GM12878 (cell line): ENCODE data around the gene PHF20. TPM values are rescaled to one million over a fixed set of nuclear protein-coding genes. Genes with fewer than 3 reads are reported as not detected.

Experiments used
- ATAC-seq: fragments of 200-7000 bp; cut with Tn5 transposase; 3 replicates; pipeline ENCODE4 v1.9.1; 2020; ENCODE audit warnings: mild to moderate bottlenecking, moderate library complexity
- BruUV-seq: library from RNA; stranded (reverse); fragments of 400-500 nt; replicated peaks from 2 replicates; lab custom pipeline; 2021; lab: Mats Ljungman, UMichigan
- CTCF ChIA-PET: fragments of 300-600 bp; sonication (Branson Sonifier 250); formaldehyde crosslinking; extraction: SDS; loops from one replicate; lab custom pipeline; 2021; ENCODE audit warnings: inconsistent platforms; lab: Yijun Ruan, JAX
- POLR2A ChIA-PET: fragments of 350-600 bp; formaldehyde crosslinking; extraction: SDS; loops from one replicate; lab custom pipeline; 2021; ENCODE audit warnings: inconsistent platforms; lab: Charles Lee
- RAD21 ChIA-PET: fragments of 300-600 bp; sonication (Branson Sonifier 250); formaldehyde crosslinking; loops from one replicate; lab custom pipeline; 2023; ENCODE audit warnings: antibody characterized with exemption; ENCODE audit not compliant: unreplicated experiment; lab: Charles Lee
- SMC1A ChIA-PET: fragments of 300-600 bp; sonication (Branson Sonifier 250); formaldehyde crosslinking; loops from one replicate; lab custom pipeline; 2023; ENCODE audit not compliant: unreplicated experiment, uncharacterized antibody; lab: Charles Lee
- DNase-seq: peaks from one replicate; pipeline ENCODE4 v3.0.0-alpha.2; 2011; ENCODE audit warnings: low read depth, low spot score
- FAIRE-seq: peaks from 3 replicates; lab custom pipeline; 2011; peaks lifted over from hg19 to GRCh38; lab: Jason Lieb, UNC
- H2AFZ ChIP-seq: 2 replicates; pipeline ENCODE4 v1.6.0; 2011; ENCODE audit warnings: low read depth, low read length, control low read depth; ENCODE audit not compliant: control insufficient read depth
- H3K27ac ChIP-seq: 2 replicates; pipeline ENCODE4 v1.5.1; 2011; ENCODE audit warnings: control low read depth; ENCODE audit not compliant: control insufficient read depth, insufficient read depth
- H3K27me3 ChIP-seq, 2 experiments: replicated peaks in 1 of 2; 2 replicates each; pipeline versions ENCODE4 v1.6.0 to v1.6.1; 2011; ENCODE audit warnings: low read length in 1 of 2; ENCODE audit not compliant: control insufficient read depth in 2 of 2, insufficient read depth in 2 of 2
- H3K36me3 ChIP-seq, 2 experiments: 2 replicates each; pipeline ENCODE4 v1.5.1; 2011; ENCODE audit warnings: low read length in 1 of 2; ENCODE audit not compliant: control insufficient read depth in 2 of 2, insufficient read depth in 2 of 2
- H3K4me1 ChIP-seq: 2 replicates; pipeline ENCODE4 v1.6.1; 2011; ENCODE audit warnings: mild to moderate bottlenecking, low read length, moderate library complexity, mixed read lengths; ENCODE audit not compliant: control insufficient read depth, insufficient read depth
- H3K4me2 ChIP-seq: 2 replicates; pipeline ENCODE4 v1.6.0; 2011; ENCODE audit warnings: control low read depth; ENCODE audit not compliant: control insufficient read depth, insufficient read depth
- H3K4me3 ChIP-seq: fragments of 200-600 bp; sonication (generic); 2 replicates; pipeline ENCODE4 v1.5.1; 2016
- H3K79me2 ChIP-seq: 2 replicates; pipeline ENCODE4 v1.6.0; 2011; ENCODE audit warnings: low read length; ENCODE audit not compliant: control insufficient read depth, insufficient read depth
- H3K9ac ChIP-seq: 2 replicates; pipeline ENCODE4 v1.8.0; 2011; ENCODE audit warnings: low read length, control low read depth, mixed read lengths; ENCODE audit not compliant: control insufficient read depth, insufficient read depth
- H3K9me3 ChIP-seq: replicated peaks from 3 replicates; pipeline ENCODE4 v1.5.1; 2011; ENCODE audit warnings: mild to moderate bottlenecking, low read length; ENCODE audit not compliant: control insufficient read depth, insufficient read depth
- H4K20me1 ChIP-seq: 2 replicates; pipeline ENCODE4 v1.6.0; 2011; ENCODE audit not compliant: control insufficient read depth, insufficient read depth
- BACH1 ChIP-seq: fragments of 450-650 bp; IDR thresholded peaks from 2 replicates; pipeline ENCODE4 v1.6.1; 2017; ENCODE audit warnings: mild to moderate bottlenecking, borderline replicate concordance
- IKZF2 ChIP-seq, 2 experiments: fragments of 450-650 bp; IDR thresholded peaks; 2 replicates each; pipeline ENCODE4 v1.6.1; 2017; ENCODE audit warnings: mild to moderate bottlenecking in 2 of 2, moderate library complexity in 2 of 2
- IRF4 ChIP-seq: IDR thresholded peaks from 2 replicates; pipeline ENCODE4 v1.6.1; 2011; ENCODE audit warnings: low read depth, low read length
- JUNB ChIP-seq: IDR thresholded peaks from 2 replicates; pipeline ENCODE4 v1.6.1; 2016; ENCODE audit warnings: antibody characterized with exemption, mild to moderate bottlenecking
- POLR2A ChIP-seq: IDR thresholded peaks from 2 replicates; pipeline ENCODE4 v1.6.1; 2011; ENCODE audit warnings: low read depth, mild to moderate bottlenecking, low read length
- POLR2AphosphoS5 ChIP-seq: IDR thresholded peaks from 2 replicates; pipeline ENCODE4 v1.6.1; 2011; ENCODE audit warnings: mild to moderate bottlenecking, low read length, inconsistent platforms
- POU2F2 ChIP-seq: IDR thresholded peaks from 3 replicates; pipeline ENCODE4 v1.6.1; 2011; ENCODE audit warnings: low read depth, mild to moderate bottlenecking, low read length, borderline replicate concordance
- SRF ChIP-seq, 2 experiments: IDR thresholded peaks; 2 replicates each; pipeline ENCODE4 v1.6.1; 2011; ENCODE audit warnings: low read depth in 2 of 2, low read length in 2 of 2, mild to moderate bottlenecking in 1 of 2, moderate library complexity in 1 of 2
- WGBS: methylation state at CpG from one replicate; pipeline ENCODE4 v1.1.6; 2016; ENCODE audit warnings: low lambda C conversion rate; ENCODE audit not compliant: insufficient replicate concordance, insufficient coverage; ENCODE audit errors: missing lambda C conversion rate; 5-methylcytosine and 5-hydroxymethylcytosine counted together
- in situ Hi-C: fragments of 300-500 bp; cut with MboI; formaldehyde crosslinking; loops from 9 replicates; pipeline ENCODE4 v1.14.3; 2018; ENCODE audit warnings: mixed read lengths
- intact Hi-C: fragments of 100-400 bp; cut with micrococcal nuclease; formaldehyde crosslinking; loops from one replicate; pipeline ENCODE4 v1.14.2; 2022; ENCODE audit not compliant: unreplicated experiment
- polyA plus RNA-seq, 11 experiments: library from polyadenylated mRNA; depleted of rRNA in 4 of 11; unstranded in 6 of 11; stranded (reverse) in 5 of 11; fragments of >200 nt; fragmentation: Nextera tagmentation in 4 of 11; fragmentation: Illumina TruSeq in 1 of 11; extraction: Ambion mirVana in 4 of 11; extraction: Trizol in 1 of 11; gene quantifications; 1 replicate in 1 of 11; 2 replicates in 10 of 11; pipeline versions ENCODE4 v1.2.1 to v1.2.3, GENCODE V29; 2011 to 2016; ENCODE audit warnings: inconsistent platforms in 2 of 11, missing spikeins in 2 of 11, low read depth in 1 of 11
- total RNA-seq, 4 experiments: library from RNA; depleted of rRNA in 3 of 4; stranded (reverse); fragments of >200 nt in 3 of 4; fragmentation: Illumina TruSeq in 1 of 4; extraction: Trizol in 1 of 4; gene quantifications; 2 replicates each; pipeline versions ENCODE4 v1.2.1 to v1.2.3, GENCODE V29; 2013 to 2021
- TF ChIP-seq, protein P1 (sequence below): fragments of 450-650 bp; formaldehyde crosslinking; IDR thresholded peaks from 2 replicates; pipeline ENCODE4 v1.5.0; 2022; ENCODE audit warnings: mild to moderate bottlenecking, missing genetic modification characterization
- TF ChIP-seq, protein P2 (sequence below), 3 experiments: IDR thresholded peaks in 2 of 3; conservative IDR thresholded peaks in 1 of 3; 2 replicates each; pipeline ENCODE4 v1.5.1; 2011; ENCODE audit warnings: low read depth in 3 of 3, low read length in 3 of 3, mild to moderate bottlenecking in 3 of 3, control low read depth in 2 of 3, moderate library complexity in 2 of 3, inconsistent platforms in 1 of 3, mixed read lengths in 1 of 3; ENCODE audit not compliant: control insufficient read depth in 2 of 3, insufficient read depth in 1 of 3; ENCODE audit errors: extremely low read depth in 1 of 3

PHF20 gene
- total and polyA plus RNA-seq, 10 of the 15 experiments (the other 5 are each of a cell fraction or from before 2014, with no cell fraction given): 31.6 to 91.2 (median 46.8) TPM

DNA sequence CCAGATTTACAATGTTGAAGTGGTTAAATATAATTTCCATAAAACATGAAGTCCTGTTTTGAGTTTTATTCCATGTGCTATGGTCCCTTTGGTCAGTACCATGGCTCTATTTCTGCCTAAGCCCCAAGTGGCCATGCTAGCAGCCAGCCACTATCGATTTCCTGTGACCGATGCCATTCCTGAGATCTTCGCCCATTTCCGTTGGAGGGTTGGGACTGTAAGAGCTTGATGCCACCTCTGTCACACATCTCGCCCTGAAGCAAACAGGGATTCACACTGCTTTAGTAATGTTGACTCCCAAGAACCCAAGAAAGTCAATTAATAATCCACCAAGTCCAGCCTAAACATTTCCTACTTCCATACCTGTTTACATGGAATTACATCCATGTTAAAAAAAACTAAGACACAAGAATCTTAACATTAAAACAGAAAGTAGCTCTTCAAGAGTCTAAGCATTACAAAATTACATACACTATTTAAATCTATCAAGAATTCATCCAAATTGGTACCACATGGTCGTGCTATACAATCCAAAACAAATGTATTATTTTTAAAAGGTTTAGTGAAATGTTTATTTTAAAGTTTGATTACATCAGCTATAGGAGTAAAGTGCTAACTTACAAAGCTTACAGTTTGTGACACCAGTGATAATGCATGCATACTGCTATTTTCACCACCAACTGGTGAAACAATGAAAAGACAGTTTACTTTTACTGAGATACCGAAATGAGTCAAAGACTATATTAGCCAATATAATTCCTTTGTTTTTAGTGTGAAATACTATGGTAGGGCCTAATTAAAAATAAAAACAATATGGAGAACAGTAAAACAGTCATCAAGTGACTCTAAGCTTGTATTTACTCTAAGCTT, 32.3 kb upstream of the PHF20 start:
- intact Hi-C loops: loop anchor here (10.0 kb wide), 2 partner anchors 145 to 1355 kb away; partner anchors contain the start of gene RBL1
- in situ Hi-C loops: no loop called here
- peaks cover 87% of the 10 kb centered on the region for H3K79me2 ChIP-seq
- H3K4me2 ChIP-seq: peak overlapping the region; percentile 24; the same call in 1 of the 2 replicates
- ChIA-PET RAD21 (interaction anchor here (1.0 to 1.3 kb wide), 5 partner anchors 28 to 145 kb away, joined by 3 to 10 read pairs (median 4); partner anchors contain the start of genes NFS1 and ROMO1), CTCF (interaction anchor here (0.5 to 7.6 kb wide), 19 partner anchors 9 to 865 kb away, joined by 3 to 69 read pairs (median 4); partner anchors contain the start of genes PHF20 and SCAND1), POLR2A (interaction anchor here (0.6 to 6.9 kb wide), 9 partner anchors 16 to 214 kb away, joined by 3 to 214 read pairs (median 3); partner anchors contain the start of gene PHF20), SMC1A (interaction anchor here (0.6 to 1.9 kb wide), 16 partner anchors 10 to 145 kb away, joined by 3 to 7 read pairs (median 3); no protein-coding TSS in a partner anchor)
- FAIRE-seq (peak; percentile 27), DNase-seq (no peak), ATAC-seq (peak; percentile 11; the same call in 2 of the 3 replicates)
- no peaks in the 10 kb centered on the region for H3K9me3 ChIP-seq
- H3K27me3 ChIP-seq: no peaks in the 10 kb centered on the region
- H3K4me1 ChIP-seq: peaks cover 3% of the 10 kb centered on the region
- BruUV-seq: no TSS peak
- H4K20me1 ChIP-seq: peaks cover 6% of the 10 kb centered on the region
- 70% methylated on average over 7 of the region's 7 CpGs for WGBS
- peaks cover 5 to 26% of the 10 kb centered on the region in 2 experiments for H3K36me3 ChIP-seq
- no peak overlapping the region for H3K27ac ChIP-seq
- no peak overlapping the region; the same call in 1 of the 2 replicates for H3K9ac ChIP-seq
- H2AFZ ChIP-seq: no peak overlapping the region
- peak overlapping the region; percentile 96 for H3K4me3 ChIP-seq
- TF ChIP-seq, protein P1, sequence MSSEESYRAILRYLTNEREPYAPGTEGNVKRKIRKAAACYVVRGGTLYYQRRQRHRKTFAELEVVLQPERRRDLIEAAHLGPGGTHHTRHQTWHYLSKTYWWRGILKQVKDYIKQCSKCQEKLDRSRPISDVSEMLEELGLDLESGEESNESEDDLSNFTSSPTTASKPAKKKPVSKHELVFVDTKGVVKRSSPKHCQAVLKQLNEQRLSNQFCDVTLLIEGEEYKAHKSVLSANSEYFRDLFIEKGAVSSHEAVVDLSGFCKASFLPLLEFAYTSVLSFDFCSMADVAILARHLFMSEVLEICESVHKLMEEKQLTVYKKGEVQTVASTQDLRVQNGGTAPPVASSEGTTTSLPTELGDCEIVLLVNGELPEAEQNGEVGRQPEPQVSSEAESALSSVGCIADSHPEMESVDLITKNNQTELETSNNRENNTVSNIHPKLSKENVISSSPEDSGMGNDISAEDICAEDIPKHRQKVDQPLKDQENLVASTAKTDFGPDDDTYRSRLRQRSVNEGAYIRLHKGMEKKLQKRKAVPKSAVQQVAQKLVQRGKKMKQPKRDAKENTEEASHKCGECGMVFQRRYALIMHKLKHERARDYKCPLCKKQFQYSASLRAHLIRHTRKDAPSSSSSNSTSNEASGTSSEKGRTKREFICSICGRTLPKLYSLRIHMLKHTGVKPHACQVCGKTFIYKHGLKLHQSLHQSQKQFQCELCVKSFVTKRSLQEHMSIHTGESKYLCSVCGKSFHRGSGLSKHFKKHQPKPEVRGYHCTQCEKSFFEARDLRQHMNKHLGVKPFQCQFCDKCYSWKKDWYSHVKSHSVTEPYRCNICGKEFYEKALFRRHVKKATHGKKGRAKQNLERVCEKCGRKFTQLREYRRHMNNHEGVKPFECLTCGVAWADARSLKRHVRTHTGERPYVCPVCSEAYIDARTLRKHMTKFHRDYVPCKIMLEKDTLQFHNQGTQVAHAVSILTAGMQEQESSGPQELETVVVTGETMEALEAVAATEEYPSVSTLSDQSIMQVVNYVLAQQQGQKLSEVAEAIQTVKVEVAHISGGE (CRISPR knock-in tag): no peak
- TF ChIP-seq BACH1 (peak; percentile 36; the same call in 1 of the 2 replicates), IRF4 (0 out of 2 replicates have a peak, but pooled peaks have one; percentile 26), POU2F2 (peak; percentile 81; the same call in 1 of the 3 replicates), SRF (IDR thresholded peaks at IDR 0.05; ENCODE audit: low read depth in 2 of 2, low read length in 2 of 2) (no peak), POLR2AphosphoS5 (peak; percentile 63; the same call in 1 of the 2 replicates), POLR2A (peak; percentile 57), IKZF2 (IDR thresholded peaks at IDR 0.05) (peak in 1 of 2 experiments; percentile 12; a peak in 1 of 4 replicates), JUNB (peak; percentile 47)
- TF ChIP-seq, protein P2, sequence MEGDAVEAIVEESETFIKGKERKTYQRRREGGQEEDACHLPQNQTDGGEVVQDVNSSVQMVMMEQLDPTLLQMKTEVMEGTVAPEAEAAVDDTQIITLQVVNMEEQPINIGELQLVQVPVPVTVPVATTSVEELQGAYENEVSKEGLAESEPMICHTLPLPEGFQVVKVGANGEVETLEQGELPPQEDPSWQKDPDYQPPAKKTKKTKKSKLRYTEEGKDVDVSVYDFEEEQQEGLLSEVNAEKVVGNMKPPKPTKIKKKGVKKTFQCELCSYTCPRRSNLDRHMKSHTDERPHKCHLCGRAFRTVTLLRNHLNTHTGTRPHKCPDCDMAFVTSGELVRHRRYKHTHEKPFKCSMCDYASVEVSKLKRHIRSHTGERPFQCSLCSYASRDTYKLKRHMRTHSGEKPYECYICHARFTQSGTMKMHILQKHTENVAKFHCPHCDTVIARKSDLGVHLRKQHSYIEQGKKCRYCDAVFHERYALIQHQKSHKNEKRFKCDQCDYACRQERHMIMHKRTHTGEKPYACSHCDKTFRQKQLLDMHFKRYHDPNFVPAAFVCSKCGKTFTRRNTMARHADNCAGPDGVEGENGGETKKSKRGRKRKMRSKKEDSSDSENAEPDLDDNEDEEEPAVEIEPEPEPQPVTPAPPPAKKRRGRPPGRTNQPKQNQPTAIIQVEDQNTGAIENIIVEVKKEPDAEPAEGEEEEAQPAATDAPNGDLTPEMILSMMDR (IDR thresholded peaks at IDR 0.05 in 2 of 3, conservative IDR thresholded peaks at IDR 0.05 in 1 of 3; ENCODE audit: control insufficient read depth in 2 of 3, extremely low read depth in 1 of 3, insufficient read depth in 1 of 3, low read depth in 3 of 3, low read length in 3 of 3): peak; percentile 3 to 46 (median 34); a peak in 3 of 6 replicates
